H7 (cell line): ENCODE data around the gene GSTT2B. TPM values are rescaled to one million over a fixed set of nuclear protein-coding genes. Genes with fewer than 3 reads are reported as not detected.
"Not testable (repeated sequence)": the region's sequence is repeated elsewhere in the genome, so short reads cannot be mapped to it uniquely, and the experiment has no call there.

Experiments
- DNase-seq: peaks from one replicate; pipeline ENCODE4 v3.0.0; 2012
- H3K27me3 ChIP-seq: 2 replicates; pipeline ENCODE4 v1.6.0; 2011; ENCODE audit warnings: mild to moderate bottlenecking, low read length; ENCODE audit not compliant: control insufficient read depth, insufficient read depth
- H3K36me3 ChIP-seq: replicated peaks from 2 replicates; pipeline ENCODE4 v1.5.1; 2011; ENCODE audit warnings: low read length; ENCODE audit not compliant: control insufficient read depth, insufficient read depth
- H3K4me3 ChIP-seq: 2 replicates; pipeline ENCODE4 v1.5.1; 2011; ENCODE audit warnings: low read depth, mild to moderate bottlenecking, control low read depth, low read length, moderate library complexity; ENCODE audit not compliant: insufficient read depth
- total RNA-seq: library from RNA; depleted of rRNA; stranded (reverse); fragments of >200 nt; shearing (Covaris generic); gene quantifications from 2 replicates; pipeline ENCODE4 v1.2.3, GENCODE V29; 2014

GSTT2B gene
- total RNA-seq, 1 experiment from 2014 or later: 13.1 TPM

GRCh38 chr22:23970816-23971486, 10.0 kb upstream of the GSTT2B start:
- Histone ChIP-seq H3K4me3 (no peak overlapping the region), H3K36me3 (peaks cover 18% of the 10 kb centered on the region), H3K27me3 (no peaks in the 10 kb centered on the region)
- DNase-seq: no peak

GRCh38 chr22:23970201-23970641, 9.2 kb upstream of the GSTT2B start:
- peaks cover 18% of the 10 kb centered on the region for H3K36me3 ChIP-seq
- no peaks in the 10 kb centered on the region for H3K27me3 ChIP-seq
- no peak for DNase-seq
- H3K4me3 ChIP-seq: no peak overlapping the region

- Histone ChIP-seq H3K27me3 (no peaks in the 10 kb centered on the region), H3K4me3 (no peak overlapping the region), H3K36me3 (peaks cover 18% of the 10 kb centered on the region)
- no peak for DNase-seq
These were observed 8.1 kb upstream of the GSTT2B start for GRCh38 chr22:23969071-23969470.

GRCh38 chr22:23966568-23966967, 5.6 kb upstream of the GSTT2B start, which contains the start of gene DDTL:
DDTL (plus strand) TSS chr22:23966888; CDS start chr22:23966915, 27 bp downstream.
- not testable (repeated sequence) for H3K4me3 ChIP-seq, H3K27me3 ChIP-seq, DNase-seq
- peaks cover 16% of the 10 kb centered on the region for H3K36me3 ChIP-seq

- H3K27me3 ChIP-seq, DNase-seq, H3K4me3 ChIP-seq: not testable (repeated sequence)
- H3K36me3 ChIP-seq: peaks cover 12% of the 10 kb centered on the region
These were observed 5.1 kb upstream of the GSTT2B start for GRCh38 chr22:23966094-23966493.

GRCh38 chr22:23956301-23956900, 4.6 kb downstream of the GSTT2B start:
- H3K4me3 ChIP-seq, H3K36me3 ChIP-seq, H3K27me3 ChIP-seq: not testable (repeated sequence)
- peak; percentile 76 for DNase-seq

- not testable (repeated sequence) for H3K36me3 ChIP-seq, H3K4me3 ChIP-seq, DNase-seq, H3K27me3 ChIP-seq
These were observed 5.1 kb downstream of the GSTT2B start for GRCh38 chr22:23955886-23956285.

- not testable (repeated sequence) for H3K36me3 ChIP-seq, H3K4me3 ChIP-seq, H3K27me3 ChIP-seq, DNase-seq
These were observed 6.0 kb downstream of the GSTT2B start for GRCh38 chr22:23954991-23955305.

GRCh38 chr22:23954193-23954990, 6.6 kb downstream of the GSTT2B start:
- not testable (repeated sequence) for H3K4me3 ChIP-seq, DNase-seq, H3K27me3 ChIP-seq, H3K36me3 ChIP-seq

- not testable (repeated sequence) for H3K27me3 ChIP-seq, DNase-seq, H3K4me3 ChIP-seq, H3K36me3 ChIP-seq
These were observed 7.5 kb downstream of the GSTT2B start for GRCh38 chr22:23953485-23953884.

GRCh38 chr22:23952794-23953405, 8.1 kb downstream of the GSTT2B start:
- not testable (repeated sequence) for H3K27me3 ChIP-seq, H3K4me3 ChIP-seq, DNase-seq, H3K36me3 ChIP-seq

GRCh38 chr22:23951383-23951782, 9.6 kb downstream of the GSTT2B start:
- H3K4me3 ChIP-seq, H3K36me3 ChIP-seq: not testable (repeated sequence)
- DNase-seq: peak; percentile 54

GRCh38 chr22:23949764-23950163, 11.2 kb downstream of the GSTT2B start:
- not testable (repeated sequence) for DNase-seq

More at GRCh38 chr22:23951383-23951782, 9.6 kb downstream of the GSTT2B start:
- not testable (repeated sequence) for H3K27me3 ChIP-seq

GRCh38 chr22:23947391-23947790, 13.6 kb downstream of the GSTT2B start:
- not testable (repeated sequence) for H3K4me3 ChIP-seq, H3K27me3 ChIP-seq, DNase-seq, H3K36me3 ChIP-seq

More at GRCh38 chr22:23949764-23950163, 11.2 kb downstream of the GSTT2B start:
- H3K27me3 ChIP-seq, H3K4me3 ChIP-seq, H3K36me3 ChIP-seq: not testable (repeated sequence)
